Endothelial cell of umbilical vein (primary cell): Measurements from ENCODE around the gene NCLN.

ENCODE experiments used
- CTCF ChIP-seq, 2 donors: IDR thresholded peaks; 1 replicate in 1 of 2; 2 replicates in 1 of 2; pipeline ENCODE4 v1.5.1; 2011; ENCODE audit warnings: low read length in 2 of 2, mild to moderate bottlenecking in 2 of 2, moderate library complexity in 2 of 2, control low read depth in 1 of 2, inconsistent platforms in 1 of 2, low read depth in 1 of 2; ENCODE audit not compliant: insufficient read depth in 1 of 2; ENCODE audit errors: extremely low read depth in 1 of 2
- EZH2 ChIP-seq: IDR thresholded peaks from 2 replicates; pipeline ENCODE4 v1.6.1; 2012; ENCODE audit warnings: borderline replicate concordance, low read depth, mild to moderate bottlenecking, moderate library complexity, low read length, inconsistent platforms; ENCODE audit not compliant: severe bottlenecking
- GATA2 ChIP-seq: IDR thresholded peaks from 2 replicates; pipeline ENCODE4 v1.7.0; 2011; ENCODE audit warnings: low read depth, mild to moderate bottlenecking, moderate library complexity, mixed read lengths, low read length; ENCODE audit not compliant: insufficient read length, insufficient read depth
- POLR2A ChIP-seq: IDR thresholded peaks from 2 replicates; pipeline ENCODE4 v1.6.1; 2012; ENCODE audit warnings: low read depth, mild to moderate bottlenecking, control low read depth, low read length
- POLR2AphosphoS5 ChIP-seq: IDR thresholded peaks from 2 replicates; pipeline ENCODE4 v1.6.1; 2012; ENCODE audit warnings: low read depth, mild to moderate bottlenecking, control low read depth, low read length, moderate library complexity; ENCODE audit not compliant: insufficient read depth

GRCh38 chr19:3192684-3193083, 7.0 kb downstream of the NCLN start:
- TF ChIP-seq POLR2AphosphoS5 (no peak), EZH2 (no peak), CTCF (IDR thresholded peaks at IDR 0.05; ENCODE audit: extremely low read depth in 1 of 2, insufficient read depth in 1 of 2, low read depth in 1 of 2, low read length in 2 of 2) (no peak), POLR2A (no peak), GATA2 (no peak)
